ENCODE measurements around the gene GIMD1. TPM values are rescaled to one million over a fixed set of nuclear protein-coding genes. Genes with fewer than 3 reads are reported as not detected.

Gene GIMD1
- total RNA-seq, 1 experiment from 2014 or later = not detected

GRCh38 chr4:106312377-106312776 is 56.2 kb downstream of the GIMD1 start:
- POLR2A ChIA-PET = no interaction called here
- no peak for DNase-seq (ENCODE audit: low read depth, low spot score)
- Histone ChIP-seq H3K27me3 (ENCODE audit: control insufficient read depth, insufficient read depth, low read length) (no peaks in the 10 kb centered on the region), H3K9me3 (ENCODE audit: control insufficient read depth, insufficient read depth, low read depth, low read length) (no peaks in the 10 kb centered on the region), H3K4me1 (ENCODE audit: control insufficient read depth, insufficient read depth, low read length) (peaks cover 3% of the 10 kb centered on the region; the same call in 1 of the 2 replicates), H3K27ac (ENCODE audit: low read length) (no peak overlapping the region), H3K36me3 (ENCODE audit: control insufficient read depth, insufficient read depth, low read length) (peaks cover 13% of the 10 kb centered on the region; the same call in 1 of the 2 replicates), H3K4me3 (ENCODE audit: low read depth in 2 of 2, low read length in 2 of 2) (no peak overlapping the region)
- intact Hi-C loops (cut with micrococcal nuclease; ENCODE audit: unreplicated experiment) = no loop called here
- CTCF ChIA-PET = no interaction called here
- in situ Hi-C loops (cut with HindIII; ENCODE audit: low pct_unique_long_range_greater_than_20kb, low sequenced_read_pairs) = no loop called here
- no peak for ATAC-seq
- TF ChIP-seq TCF7L2 (IDR thresholded peaks at IDR 0.05; ENCODE audit: low read depth, low read length) (no peak), SIN3A (IDR thresholded peaks at IDR 0.05; ENCODE audit: borderline replicate concordance, insufficient read depth, low read depth, low read length) (no peak), POLR2AphosphoS5 (IDR thresholded peaks at IDR 0.05; ENCODE audit: low read depth, low read length) (no peak), REST (IDR thresholded peaks at IDR 0.05; ENCODE audit: insufficient read depth in 1 of 2, low read depth in 2 of 2, low read length in 1 of 2) (no peak), CTCF (IDR thresholded peaks at IDR 0.05) (no peak)
- no TSS peak for BruUV-seq (replicated peaks)

Other genes with a start within 250 kb of the GIMD1 start
- gene TBCK, start 52.6 kb downstream of the GIMD1 start, total RNA-seq (2021; ENCODE audit: unreplicated experiment) = 15.1 TPM
- 45.8 TPM for gene AIMP1, start 52.2 kb downstream of the GIMD1 start, total RNA-seq (2021; ENCODE audit: unreplicated experiment)

Data from Panc1 (cell line).